Colonic mucosa (tissue), 4 donors: ENCODE data around the gene SH3BP2. TPM values are rescaled to one million over a fixed set of nuclear protein-coding genes. Genes with fewer than 3 reads are reported as not detected.
A peak's percentile ranks its signal among the peaks of the same experiment; 100 is the strongest.

ENCODE experiments used
- DNase-seq: peaks from one replicate; pipeline ENCODE4 v3.0.0-alpha.2; 2020
- H3K27ac ChIP-seq: fragments of 200-600 bp; one replicate; pipeline ENCODE4 v1.8.0; 2021
- H3K27me3 ChIP-seq: fragments of 200-600 bp; one replicate; pipeline ENCODE4 v1.8.0; 2021
- H3K36me3 ChIP-seq: fragments of 200-600 bp; one replicate; pipeline ENCODE4 v1.8.0; 2021
- H3K4me1 ChIP-seq: fragments of 200-600 bp; one replicate; pipeline ENCODE4 v1.8.0; 2021; ENCODE audit warnings: mild to moderate bottlenecking
- H3K4me3 ChIP-seq: fragments of 200-600 bp; one replicate; pipeline ENCODE4 v1.8.0; 2021
- H3K9ac ChIP-seq, 2 donors: one replicate each; pipeline ENCODE4 v1.7.0; 2013; ENCODE audit warnings: control low read depth in 2 of 2, low read depth in 2 of 2, low read length in 2 of 2
- H3K9me3 ChIP-seq: fragments of 200-600 bp; one replicate; pipeline ENCODE4 v1.8.0; 2021
- intact Hi-C: fragments of 100-400 bp; cut with DNase I; formaldehyde crosslinking; loops from one replicate; pipeline ENCODE4 v1.14.1; 2022
- total RNA-seq, 2 donors: library from RNA; stranded (reverse); fragmentation: NEBNext Ultra II Directional in 1 of 2; extraction: Animal tissue kit (Norgen Biotek cat#: 25700) in 1 of 2; gene quantifications; one replicate each; pipeline ENCODE4 v1.2.1, GENCODE V29; 2021
- TF ChIP-seq, protein P1 (sequence below): fragments of 200-600 bp; IDR thresholded peaks from one replicate; pipeline ENCODE4 v1.8.0; 2022; ENCODE audit warnings: antibody characterized with exemption, mild to moderate bottlenecking
- donor health status: healthy.
- donor health status: DM: no; HTN: no; CAD: no.
- donor health status: DM: no; HTN: no; CAD: no.

SH3BP2 gene
- total RNA-seq, 2 donors from 2014 or later: 62.2 to 70.8 TPM

DNA sequence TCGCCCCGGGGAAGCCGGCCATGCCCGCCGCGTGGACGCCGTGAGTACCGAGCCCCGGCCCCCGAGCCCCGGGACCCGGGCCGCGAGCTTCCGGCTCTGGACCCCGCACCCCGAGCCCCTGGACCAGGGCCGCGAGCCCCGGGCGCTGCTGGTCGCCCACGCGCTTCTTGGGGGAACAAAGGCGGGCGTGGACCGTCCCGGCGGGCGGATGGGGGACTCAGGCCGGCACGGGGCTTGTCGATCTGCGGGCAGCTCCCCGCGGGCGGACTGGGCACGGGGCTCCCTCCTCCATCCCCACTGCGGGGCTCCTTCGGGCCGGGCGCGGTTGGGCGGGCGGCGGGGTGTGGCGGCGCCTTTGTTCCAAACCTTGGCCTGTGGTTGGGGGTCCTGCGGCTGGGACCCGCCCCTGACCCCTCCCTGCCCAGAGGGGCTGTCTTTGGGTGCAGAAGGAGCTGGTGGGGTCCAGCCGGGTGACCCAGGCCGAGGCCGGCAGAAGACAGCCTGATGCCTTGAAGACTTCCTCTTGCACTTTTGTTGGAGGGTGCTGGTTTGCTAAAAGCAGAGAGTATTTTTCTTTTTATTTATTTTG, 25.6 kb downstream of the SH3BP2 start:
- H3K9ac ChIP-seq: peak overlapping the region; percentile 51 to 78
- DNase-seq: no peak
- H3K27ac ChIP-seq: no peak overlapping the region
- no peaks in the 10 kb centered on the region for H3K9me3 ChIP-seq
- H3K36me3 ChIP-seq: no peaks in the 10 kb centered on the region
- no peaks in the 10 kb centered on the region for H3K27me3 ChIP-seq
- intact Hi-C loops: no loop called here
- TF ChIP-seq, protein P1, sequence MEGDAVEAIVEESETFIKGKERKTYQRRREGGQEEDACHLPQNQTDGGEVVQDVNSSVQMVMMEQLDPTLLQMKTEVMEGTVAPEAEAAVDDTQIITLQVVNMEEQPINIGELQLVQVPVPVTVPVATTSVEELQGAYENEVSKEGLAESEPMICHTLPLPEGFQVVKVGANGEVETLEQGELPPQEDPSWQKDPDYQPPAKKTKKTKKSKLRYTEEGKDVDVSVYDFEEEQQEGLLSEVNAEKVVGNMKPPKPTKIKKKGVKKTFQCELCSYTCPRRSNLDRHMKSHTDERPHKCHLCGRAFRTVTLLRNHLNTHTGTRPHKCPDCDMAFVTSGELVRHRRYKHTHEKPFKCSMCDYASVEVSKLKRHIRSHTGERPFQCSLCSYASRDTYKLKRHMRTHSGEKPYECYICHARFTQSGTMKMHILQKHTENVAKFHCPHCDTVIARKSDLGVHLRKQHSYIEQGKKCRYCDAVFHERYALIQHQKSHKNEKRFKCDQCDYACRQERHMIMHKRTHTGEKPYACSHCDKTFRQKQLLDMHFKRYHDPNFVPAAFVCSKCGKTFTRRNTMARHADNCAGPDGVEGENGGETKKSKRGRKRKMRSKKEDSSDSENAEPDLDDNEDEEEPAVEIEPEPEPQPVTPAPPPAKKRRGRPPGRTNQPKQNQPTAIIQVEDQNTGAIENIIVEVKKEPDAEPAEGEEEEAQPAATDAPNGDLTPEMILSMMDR: no peak
- H3K4me3 ChIP-seq: peak overlapping the region; percentile 63
- H3K4me1 ChIP-seq: peaks cover 5% of the 10 kb centered on the region

DNA sequence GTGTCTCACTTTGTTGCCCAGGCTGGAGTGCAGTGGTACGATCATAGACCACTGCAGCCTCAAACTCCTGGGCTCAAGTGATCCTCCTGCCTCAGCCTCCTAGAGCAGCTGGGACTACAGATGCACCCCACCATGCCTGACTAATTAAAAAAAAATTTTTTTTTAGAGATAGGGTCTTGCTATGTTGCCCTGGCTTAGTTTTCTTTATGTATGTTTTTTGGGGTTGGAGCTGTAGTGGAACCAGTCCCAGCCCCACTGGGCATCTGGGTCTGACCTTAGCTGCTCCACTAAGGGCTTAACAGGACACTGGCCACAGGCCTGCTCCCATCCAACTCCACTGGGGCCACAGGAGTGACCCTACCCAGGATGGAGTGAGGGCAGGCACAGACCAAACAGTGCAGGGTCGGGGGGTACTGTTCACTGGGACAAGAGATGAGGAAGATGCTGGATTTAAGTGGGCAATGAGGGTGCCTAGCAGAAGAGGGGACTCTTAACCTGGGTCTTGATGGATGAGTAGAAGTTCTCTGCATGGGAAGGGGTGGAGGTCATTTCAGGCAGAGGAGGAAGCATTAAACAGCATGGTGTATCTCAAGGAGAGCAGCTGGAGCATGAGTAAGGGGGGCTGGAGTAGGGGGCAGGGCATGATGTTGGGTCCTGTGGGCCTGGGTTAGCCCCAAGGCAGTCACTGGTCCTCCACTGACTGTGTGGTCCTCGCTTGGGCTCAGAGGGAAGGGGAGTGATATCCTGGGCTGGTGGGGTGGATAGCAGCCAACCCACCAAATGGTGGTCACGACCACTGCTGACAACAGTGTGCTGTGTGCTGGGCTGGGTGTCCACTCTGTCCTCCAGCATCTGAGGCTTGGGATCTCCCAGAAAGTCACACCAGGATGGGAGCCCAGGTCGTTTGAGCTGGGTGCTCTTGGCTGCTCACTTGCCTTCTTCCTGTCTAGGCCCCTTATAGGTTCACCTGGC, 26.6 kb downstream of the SH3BP2 start:
- intact Hi-C loops: no loop called here
- no peak for DNase-seq
- TF ChIP-seq, protein P1: no peak
- H3K9ac ChIP-seq: no peak overlapping the region
- H3K9me3 ChIP-seq: no peaks in the 10 kb centered on the region
- H3K27ac ChIP-seq: no peak overlapping the region
- H3K27me3 ChIP-seq: no peaks in the 10 kb centered on the region
- peaks cover 5% of the 10 kb centered on the region for H3K4me1 ChIP-seq
- H3K36me3 ChIP-seq: no peaks in the 10 kb centered on the region
- no peak overlapping the region for H3K4me3 ChIP-seq

DNA sequence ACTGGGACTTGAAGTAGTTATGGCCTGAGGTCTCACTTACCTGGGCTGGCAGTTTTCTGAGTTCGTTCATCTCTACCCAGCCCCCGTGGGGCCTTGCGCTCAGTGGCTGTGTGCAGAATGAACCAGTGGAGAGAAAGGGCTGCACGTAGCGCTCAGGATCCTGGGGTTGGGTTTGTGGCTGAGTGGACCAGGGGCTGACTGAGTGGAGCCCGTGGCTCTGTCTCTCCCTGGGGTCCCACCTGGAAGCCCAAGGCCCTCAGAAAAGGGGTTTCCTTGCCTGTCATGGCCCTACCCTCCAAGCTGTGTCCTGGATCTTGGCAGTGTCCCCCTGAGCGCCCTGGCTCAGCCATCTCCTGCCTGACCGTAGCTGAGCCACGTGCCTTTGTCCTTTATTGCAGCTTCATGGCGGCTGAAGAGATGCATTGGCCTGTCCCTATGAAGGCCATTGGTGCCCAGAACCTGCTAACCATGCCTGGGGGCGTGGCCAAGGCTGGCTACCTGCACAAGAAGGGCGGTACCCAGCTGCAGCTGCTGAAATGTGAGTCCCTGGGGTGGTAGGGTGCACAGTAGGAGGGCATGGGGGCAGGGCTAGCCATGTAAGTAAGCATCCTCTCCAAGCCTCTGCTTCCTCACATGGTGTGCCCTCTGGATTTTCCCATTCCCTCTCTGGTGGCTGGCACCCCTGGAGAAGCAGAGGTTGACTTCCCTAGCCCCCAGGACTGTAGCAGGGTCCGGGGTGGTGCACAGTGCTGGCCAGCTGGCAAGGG, 27.5 kb downstream of the SH3BP2 start:
- intact Hi-C loops: no loop called here
- Histone ChIP-seq H3K27ac (no peak overlapping the region), H3K9ac (no peak overlapping the region), H3K4me3 (no peak overlapping the region), H3K9me3 (no peaks in the 10 kb centered on the region), H3K4me1 (peaks cover 5% of the 10 kb centered on the region), H3K27me3 (no peaks in the 10 kb centered on the region), H3K36me3 (no peaks in the 10 kb centered on the region)
- no peak for DNase-seq
- TF ChIP-seq, protein P1: no peak

DNA sequence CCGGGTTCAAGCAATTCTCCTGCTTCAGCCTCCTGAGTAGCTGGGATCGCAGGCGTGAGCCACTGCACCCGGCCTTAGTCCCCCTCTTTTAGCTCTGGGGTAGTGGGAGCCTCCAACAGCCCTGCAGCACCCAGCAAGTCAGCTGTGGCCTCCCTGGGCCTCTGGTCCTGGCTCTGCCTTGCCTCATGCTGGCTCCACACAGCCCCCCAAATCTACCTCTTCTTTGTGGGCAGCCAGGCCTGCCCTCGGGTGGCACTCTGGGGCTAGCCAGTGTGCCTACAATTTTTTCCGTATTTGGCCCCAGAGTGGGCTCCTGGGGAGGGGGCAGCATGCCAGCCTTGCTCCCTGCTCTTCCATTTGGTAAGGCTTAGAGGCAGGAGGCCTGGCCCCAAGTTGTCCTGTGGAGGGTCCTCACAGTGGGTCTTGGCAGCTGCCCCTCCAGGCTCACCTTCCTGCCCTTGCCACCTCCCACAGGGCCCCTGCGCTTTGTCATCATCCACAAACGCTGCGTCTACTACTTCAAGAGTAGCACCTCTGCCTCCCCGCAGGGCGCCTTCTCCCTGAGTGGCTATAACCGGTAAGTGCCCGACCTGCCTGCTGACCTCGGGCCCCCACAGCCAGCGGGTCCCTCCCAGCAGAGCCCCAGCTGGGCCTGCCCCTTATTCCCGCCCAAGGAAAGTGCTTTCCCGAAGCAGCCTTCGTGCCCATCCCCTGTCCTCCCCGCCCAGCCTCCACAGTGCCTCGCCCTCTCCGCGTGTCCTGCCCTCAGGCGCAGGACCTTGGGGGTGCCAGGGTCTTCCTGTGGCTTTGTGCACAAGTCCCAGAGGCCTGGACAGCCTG, 29.8 kb downstream of the SH3BP2 start:
- Histone ChIP-seq H3K4me1 (peaks cover 1% of the 10 kb centered on the region), H3K36me3 (no peaks in the 10 kb centered on the region), H3K27ac (no peak overlapping the region), H3K9me3 (no peaks in the 10 kb centered on the region), H3K27me3 (no peaks in the 10 kb centered on the region), H3K4me3 (no peak overlapping the region), H3K9ac (no peak overlapping the region)
- intact Hi-C loops: no loop called here
- TF ChIP-seq, protein P1: no peak
- no peak for DNase-seq

DNA sequence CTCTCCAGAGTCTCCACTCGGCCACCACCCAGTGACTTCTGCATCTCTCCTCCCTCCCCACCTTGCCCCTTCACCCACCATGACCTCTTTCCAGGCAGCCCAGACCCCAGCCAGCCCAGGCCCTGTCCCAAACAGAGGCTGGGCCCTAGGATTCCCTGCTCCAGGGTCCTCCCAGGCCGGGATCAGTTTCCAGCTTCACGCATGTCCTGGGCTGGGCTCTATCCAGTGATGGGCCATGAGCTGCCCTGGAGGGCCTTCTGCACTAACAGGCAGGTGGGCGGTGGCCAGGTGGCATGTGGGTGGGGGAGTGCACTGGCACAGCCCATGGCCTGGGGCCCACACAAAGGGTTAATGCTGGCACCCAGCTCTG, 30.4 kb downstream of the SH3BP2 start:
- no peaks in the 10 kb centered on the region for H3K9me3 ChIP-seq
- no peak overlapping the region for H3K4me3 ChIP-seq
- TF ChIP-seq, protein P1: no peak
- no peak for DNase-seq
- H3K4me1 ChIP-seq: no peaks in the 10 kb centered on the region
- intact Hi-C loops: no loop called here
- no peak overlapping the region for H3K27ac ChIP-seq
- H3K27me3 ChIP-seq: no peaks in the 10 kb centered on the region
- H3K9ac ChIP-seq: no peak overlapping the region
- no peaks in the 10 kb centered on the region for H3K36me3 ChIP-seq
